ENCODE results near the gene SH3PXD2A. TPM values are rescaled to one million over a fixed set of nuclear protein-coding genes. Genes with fewer than 3 reads are reported as not detected.

SH3PXD2A gene
- total and polyA plus RNA-seq, 9 of the 15 experiments (the other 6 are each of a cell fraction or from before 2014, with no cell fraction given), result 0.41 to 9.3 (median 2.5) TPM

DNA sequence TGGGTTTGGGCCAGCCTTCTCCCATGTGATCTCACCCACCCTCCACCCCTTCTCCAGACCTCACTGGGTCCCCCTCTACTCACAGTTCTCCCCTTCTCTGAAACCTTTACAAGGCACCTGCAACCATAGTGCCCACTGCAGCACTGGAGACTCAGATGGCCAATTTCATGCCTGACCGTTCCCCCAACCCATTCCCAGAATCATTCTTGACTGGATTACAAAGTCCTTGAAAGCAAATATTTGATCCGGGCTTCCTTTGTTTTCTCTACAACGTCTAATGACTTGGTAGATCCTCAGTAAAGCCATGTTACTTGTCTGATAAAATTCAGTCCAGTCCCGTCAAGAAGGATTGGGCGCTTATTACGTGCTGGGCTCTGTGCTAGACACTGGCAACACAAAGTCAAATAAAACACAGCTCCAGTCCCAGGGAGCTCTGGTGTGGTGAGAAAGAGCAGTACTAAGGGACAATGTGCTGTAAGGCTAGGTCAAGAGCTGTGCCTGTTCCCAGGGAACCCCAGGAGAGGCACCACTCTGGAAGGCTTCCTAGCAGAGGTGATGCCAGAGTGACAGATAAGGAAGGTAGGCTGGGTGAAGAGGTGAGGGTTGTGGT lies 36.5 kb downstream of the SH3PXD2A start:
- H2AFZ ChIP-seq (ENCODE audit: low read depth, low read length), result no peak overlapping the region
- no peaks in the 10 kb centered on the region for H4K20me1 ChIP-seq (replicated peaks; ENCODE audit: control insufficient read depth, insufficient read depth, low read length)
- TF ChIP-seq ESRRB (CRISPR knock-in tag; IDR thresholded peaks at IDR 0.05; ENCODE audit: borderline replicate concordance) (no peak), IFI16 (CRISPR knock-in tag; IDR thresholded peaks at IDR 0.05) (no peak), POLR2G (IDR thresholded peaks at IDR 0.05; ENCODE audit: low read depth, low read length) (no peak), GATAD2B (IDR thresholded peaks at IDR 0.05; ENCODE audit: borderline replicate concordance) (no peak), STAG1 (CRISPR knock-in tag; IDR thresholded peaks at IDR 0.05; ENCODE audit: borderline replicate concordance) (no peak), NCOA4 (IDR thresholded peaks at IDR 0.05; ENCODE audit: partially characterized antibody) (no peak)
- TF ChIP-seq, protein P1, sequence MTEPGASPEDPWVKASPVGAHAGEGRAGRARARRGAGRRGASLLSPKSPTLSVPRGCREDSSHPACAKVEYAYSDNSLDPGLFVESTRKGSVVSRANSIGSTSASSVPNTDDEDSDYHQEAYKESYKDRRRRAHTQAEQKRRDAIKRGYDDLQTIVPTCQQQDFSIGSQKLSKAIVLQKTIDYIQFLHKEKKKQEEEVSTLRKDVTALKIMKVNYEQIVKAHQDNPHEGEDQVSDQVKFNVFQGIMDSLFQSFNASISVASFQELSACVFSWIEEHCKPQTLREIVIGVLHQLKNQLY (CRISPR knock-in tag; conservative IDR thresholded peaks at IDR 0.05), result no peak
- TF ChIP-seq, protein P2, sequence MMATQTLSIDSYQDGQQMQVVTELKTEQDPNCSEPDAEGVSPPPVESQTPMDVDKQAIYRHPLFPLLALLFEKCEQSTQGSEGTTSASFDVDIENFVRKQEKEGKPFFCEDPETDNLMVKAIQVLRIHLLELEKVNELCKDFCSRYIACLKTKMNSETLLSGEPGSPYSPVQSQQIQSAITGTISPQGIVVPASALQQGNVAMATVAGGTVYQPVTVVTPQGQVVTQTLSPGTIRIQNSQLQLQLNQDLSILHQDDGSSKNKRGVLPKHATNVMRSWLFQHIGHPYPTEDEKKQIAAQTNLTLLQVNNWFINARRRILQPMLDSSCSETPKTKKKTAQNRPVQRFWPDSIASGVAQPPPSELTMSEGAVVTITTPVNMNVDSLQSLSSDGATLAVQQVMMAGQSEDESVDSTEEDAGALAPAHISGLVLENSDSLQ (IDR thresholded peaks at IDR 0.05), result no peak
- ChIA-PET POLR2A (no interaction called here), CTCF (ENCODE audit: low intra/inter-chr PET ratio) (no interaction called here)
- no peak overlapping the region for H3K9ac ChIP-seq (ENCODE audit: insufficient read depth in 1 of 2, low read depth in 2 of 2, low read length in 2 of 2)
- ATAC-seq, result no peak
- in situ Hi-C loops (cut with MboI), result no loop called here
- H3K4me3 ChIP-seq, result no peak overlapping the region
- DNase-seq (ENCODE audit: extremely low read depth in 1 of 4, low spot score in 3 of 4), result no peak
- no peaks in the 10 kb centered on the region for H3K9me3 ChIP-seq (replicated peaks; ENCODE audit: control insufficient read depth, insufficient read depth, low read depth, low read length)
- no peak overlapping the region for H3K4me2 ChIP-seq (ENCODE audit: insufficient read depth, low read length)
- no peak for FAIRE-seq
- no TSS peak for BruUV-seq (replicated peaks)
- H3K36me3 ChIP-seq (ENCODE audit: control insufficient read depth, insufficient read depth, low read length), result no peaks in the 10 kb centered on the region
- peaks cover 6 to 39% of the 10 kb centered on the region in 2 experiments; a peak in 4 of 5 replicates for H3K27me3 ChIP-seq (ENCODE audit: control insufficient read depth in 2 of 2, insufficient read depth in 2 of 2, low read length in 2 of 2)
- WGBS (ENCODE audit: insufficient coverage, low coverage, missing lambda C conversion rate), result 5% methylated on average over 6 of the region's 6 CpGs
- H3K27ac ChIP-seq (ENCODE audit: extremely low read depth, low read depth, low read length), result no peak overlapping the region
- no peaks in the 10 kb centered on the region for H3K4me1 ChIP-seq (replicated peaks in 1 of 2; ENCODE audit: control insufficient read depth in 2 of 2, insufficient read depth in 2 of 2, low read length in 2 of 2)
- no peaks in the 10 kb centered on the region for H3K9me1 ChIP-seq (ENCODE audit: control insufficient read depth, insufficient read depth, low read length)
- H3K79me2 ChIP-seq (ENCODE audit: control insufficient read depth, insufficient read depth, low read length), result no peaks in the 10 kb centered on the region
- intact Hi-C loops (cut with micrococcal nuclease), result no loop called here

Data from K562 (cell line).